ENCODE measurements around the gene TLX2.

Gene TLX2

GRCh38 chr2:74529357-74530238, 15.3 kb downstream of the TLX2 start, which contains the start of the genes AUP1 and HTRA2:
Gene AUP1, minus strand, starts transcription at chr2:74529706. Its CDS starts 77 bp downstream, at chr2:74529629.
Gene HTRA2, plus strand, starts transcription at chr2:74529933. Its CDS starts 74 bp downstream, at chr2:74530007.
- DNase-seq (ENCODE audit: extremely low read depth, low read depth), result peak; percentile 98
- no peak for TF ChIP-seq CTCF (IDR thresholded peaks at IDR 0.05; ENCODE audit: low read depth, low read length, missing control alignments)

GRCh38 chr2:74530239-74531187, 16.3 kb downstream of the TLX2 start:
- DNase-seq (ENCODE audit: extremely low read depth, low read depth), result no peak
- TF ChIP-seq CTCF (IDR thresholded peaks at IDR 0.05; ENCODE audit: low read depth, low read length, missing control alignments), result no peak

More at GRCh38 chr2:74529357-74530238, 15.3 kb downstream of the TLX2 start, which contains the start of the genes AUP1 and HTRA2:
- peak within 1 kb of the TSS; percentile 87 for H3K4me3 ChIP-seq (replicated peaks; ENCODE audit: low read depth, low read length)

GRCh38 chr2:74531666-74532065, 17.4 kb downstream of the TLX2 start:
- DNase-seq (ENCODE audit: extremely low read depth, low read depth), result no peak
- peak overlapping the region; percentile 87 for H3K4me3 ChIP-seq (replicated peaks; ENCODE audit: low read depth, low read length)
- TF ChIP-seq CTCF (IDR thresholded peaks at IDR 0.05; ENCODE audit: low read depth, low read length, missing control alignments), result no peak

More at GRCh38 chr2:74530239-74531187, 16.3 kb downstream of the TLX2 start:
- peak overlapping the region; percentile 87 for H3K4me3 ChIP-seq (replicated peaks; ENCODE audit: low read depth, low read length)

- DNase-seq (ENCODE audit: extremely low read depth, low read depth), result no peak
- peak; percentile 22 for TF ChIP-seq CTCF (IDR thresholded peaks at IDR 0.05; ENCODE audit: low read depth, low read length, missing control alignments)
- H3K4me3 ChIP-seq (replicated peaks; ENCODE audit: low read depth, low read length), result no peak overlapping the region
Measured at GRCh38 chr2:74532222-74532621, 18.0 kb downstream of the TLX2 start.

GRCh38 chr2:74533464-74533863, 19.2 kb downstream of the TLX2 start:
- no peak overlapping the region for H3K4me3 ChIP-seq (replicated peaks; ENCODE audit: low read depth, low read length)
- no peak for DNase-seq (ENCODE audit: extremely low read depth, low read depth)
- TF ChIP-seq CTCF (IDR thresholded peaks at IDR 0.05; ENCODE audit: low read depth, low read length, missing control alignments), result no peak

- no peak for TF ChIP-seq CTCF (IDR thresholded peaks at IDR 0.05; ENCODE audit: low read depth, low read length, missing control alignments)
- no peak overlapping the region for H3K4me3 ChIP-seq (replicated peaks; ENCODE audit: low read depth, low read length)
- no peak for DNase-seq (ENCODE audit: extremely low read depth, low read depth)
Measured at GRCh38 chr2:74534411-74534810, 20.2 kb downstream of the TLX2 start.
